ENCODE measurements around the gene CTF1.
"Not testable (repeated sequence)": the region's sequence is repeated elsewhere in the genome, so short reads cannot be mapped to it uniquely, and the experiment has no call there.

The CTF1 gene

GRCh38 chr16:30896261-30896888 lies at the start of gene CTF1:
TSS of gene CTF1 (plus strand) at chr16:30896614. CDS start at chr16:30896644, 30 bp downstream.
- peak; percentile 90 for FAIRE-seq

GRCh38 chr16:30846649-30847402 lies 49.6 kb upstream of the CTF1 start:
- FAIRE-seq = no peak

- FAIRE-seq = no peak
Measured at GRCh38 chr16:30850246-30850645, 46.2 kb upstream of the CTF1 start.

- no peak for FAIRE-seq
Measured at GRCh38 chr16:30853758-30854157, 42.7 kb upstream of the CTF1 start.

GRCh38 chr16:30858111-30858495 lies 38.3 kb upstream of the CTF1 start:
- FAIRE-seq = no peak

GRCh38 chr16:30858829-30859423 lies 37.5 kb upstream of the CTF1 start:
- FAIRE-seq = no peak

- not testable (repeated sequence) for FAIRE-seq
Measured at GRCh38 chr16:30860729-30861128, 35.7 kb upstream of the CTF1 start.

- not testable (repeated sequence) for FAIRE-seq
Measured at GRCh38 chr16:30863178-30863577, 33.2 kb upstream of the CTF1 start.

- no peak for FAIRE-seq
Measured at GRCh38 chr16:30866031-30866430, 30.4 kb upstream of the CTF1 start.

- no peak for FAIRE-seq
Measured at GRCh38 chr16:30867747-30868146, 28.7 kb upstream of the CTF1 start.

- no peak for FAIRE-seq
Measured at GRCh38 chr16:30870904-30871303, 25.5 kb upstream of the CTF1 start.

- FAIRE-seq = no peak
Measured at GRCh38 chr16:30874244-30874820, 22.1 kb upstream of the CTF1 start.

- no peak for FAIRE-seq
Measured at GRCh38 chr16:30874821-30875717, 21.3 kb upstream of the CTF1 start.

GRCh38 chr16:30875871-30876801 lies 20.3 kb upstream of the CTF1 start:
- FAIRE-seq = no peak

GRCh38 chr16:30876867-30877266 lies 19.5 kb upstream of the CTF1 start:
- FAIRE-seq = no peak

- no peak for FAIRE-seq
Measured at GRCh38 chr16:30882429-30883310, 13.7 kb upstream of the CTF1 start.

GRCh38 chr16:30884760-30885159 lies 11.7 kb upstream of the CTF1 start:
- no peak for FAIRE-seq

GRCh38 chr16:30885196-30885595 lies 11.2 kb upstream of the CTF1 start:
- no peak for FAIRE-seq

- FAIRE-seq = no peak
Measured at GRCh38 chr16:30886145-30886544, 10.3 kb upstream of the CTF1 start.

GRCh38 chr16:30887927-30888326 lies 8.5 kb upstream of the CTF1 start:
- no peak for FAIRE-seq
